ENCODE results near the gene NME4. TPM values are rescaled to one million over a fixed set of nuclear protein-coding genes. Genes with fewer than 3 reads are reported as not detected.

The NME4 gene
- total and polyA plus RNA-seq, 10 of the 15 experiments (the other 5 are each of a cell fraction or from before 2014, with no cell fraction given): 11.0 to 235 (median 97.7) TPM

GRCh38 chr16:379183-379960, 17.6 kb upstream of the NME4 start (continued):
- TF ChIP-seq ZBTB40 (IDR thresholded peaks at IDR 0.05; ENCODE audit: borderline replicate concordance) (no peak), POLR2A (IDR thresholded peaks at IDR 0.05; ENCODE audit: low read depth, low read length) (no peak), ZNF274 (IDR thresholded peaks at IDR 0.05; ENCODE audit: insufficient read depth, insufficient read length) (no peak)

GRCh38 chr16:379961-380761, 16.8 kb upstream of the NME4 start:
- intact Hi-C loops (cut with micrococcal nuclease; ENCODE audit: unreplicated experiment): no loop called here
- Histone ChIP-seq H3K4me2 (ENCODE audit: control insufficient read depth, insufficient read depth) (peak overlapping the region; percentile 89), H3K4me1 (ENCODE audit: control insufficient read depth, insufficient read depth, low read length) (peaks cover 14% of the 10 kb centered on the region), H3K36me3 (ENCODE audit: control insufficient read depth in 2 of 2, insufficient read depth in 2 of 2, low read length in 1 of 2) (peaks cover 0 to 2% of the 10 kb centered on the region in 2 experiments; a peak in 2 of 4 replicates), H3K9me3 (replicated peaks; ENCODE audit: control insufficient read depth, insufficient read depth, low read length) (no peaks in the 10 kb centered on the region), H4K20me1 (ENCODE audit: control insufficient read depth, insufficient read depth) (no peaks in the 10 kb centered on the region), H3K4me3 (peak overlapping the region; percentile 95), H3K9ac (ENCODE audit: control insufficient read depth, insufficient read depth, low read length) (no peak overlapping the region), H3K79me2 (ENCODE audit: control insufficient read depth, insufficient read depth, low read length) (peaks cover 14% of the 10 kb centered on the region), H2AFZ (ENCODE audit: control insufficient read depth, low read depth, low read length) (no peak overlapping the region), H3K27me3 (replicated peaks in 1 of 2; ENCODE audit: control insufficient read depth in 2 of 2, insufficient read depth in 2 of 2, low read length in 1 of 2) (no peaks in the 10 kb centered on the region), H3K27ac (ENCODE audit: control insufficient read depth, insufficient read depth) (no peak overlapping the region)
- CTCF ChIA-PET: no interaction called here
- BruUV-seq (replicated peaks): TSS peak; percentile 81
- DNase-seq (ENCODE audit: low read depth, low spot score): no peak
- whole genome bisulfite sequencing (ENCODE audit: insufficient coverage, insufficient replicate concordance, low lambda C conversion rate, missing lambda C conversion rate): 79% methylated on average over 21 of the region's 27 CpGs
- no peak for ATAC-seq
- in situ Hi-C loops (cut with MboI): no loop called here
- RAD21 ChIA-PET (ENCODE audit: unreplicated experiment): interaction anchor here (1.0 kb wide), 1 partner anchor 10 kb away, joined by 3 read pairs; the partner anchor contains the start of gene MRPL28
- POLR2A ChIA-PET: interaction anchor here (0.7 to 3.8 kb wide), 3 partner anchors 9 to 187 kb away, joined by 3 to 22 read pairs (median 4); partner anchors contain the start of genes AXIN1, MRPL28 and NHLRC4
- SMC1A ChIA-PET (ENCODE audit: uncharacterized antibody, unreplicated experiment): interaction anchor here (0.7 to 1.3 kb wide), 2 partner anchors 9 kb away, joined by 3 to 6 read pairs; partner anchors contain the start of gene MRPL28
- no peak for FAIRE-seq
- TF ChIP-seq EED (IDR thresholded peaks at IDR 0.05; ENCODE audit: low read depth) (no peak), TARDBP (IDR thresholded peaks at IDR 0.05; ENCODE audit: borderline replicate concordance) (no peak), BMI1 (IDR thresholded peaks at IDR 0.05; ENCODE audit: borderline replicate concordance) (no peak), TCF3 (IDR thresholded peaks at IDR 0.05; ENCODE audit: borderline replicate concordance, insufficient read depth, low read depth, low read length) (no peak), ZBED1 (IDR thresholded peaks at IDR 0.05; ENCODE audit: borderline replicate concordance) (no peak), ZSCAN29 (IDR thresholded peaks at IDR 0.05) (no peak), CUX1 (IDR thresholded peaks at IDR 0.05; ENCODE audit: insufficient replicate concordance, low read depth, low read length) (no peak), EP300 (IDR thresholded peaks at IDR 0.05; ENCODE audit: borderline replicate concordance in 1 of 2, control insufficient read depth in 1 of 2, low read depth in 2 of 2, low read length in 2 of 2) (no peak)
